PC-9 (cell line): ENCODE data around the gene VAPA. TPM values are rescaled to one million over a fixed set of nuclear protein-coding genes. Genes with fewer than 3 reads are reported as not detected.

Experiments
- BruUV-seq: library from RNA; stranded (reverse); fragments of 400-500 nt; replicated peaks from 2 replicates; lab custom pipeline; 2021; lab: Mats Ljungman, UMichigan
- CTCF ChIA-PET: fragments of 300-600 bp; sonication (Branson Sonifier 250); formaldehyde crosslinking; loops from one replicate; lab custom pipeline; 2022; ENCODE audit warnings: antibody characterized with exemption; lab: Charles Lee
- POLR2A ChIA-PET: fragments of 300-600 bp; sonication (Branson Sonifier 250); formaldehyde crosslinking; loops from one replicate; lab custom pipeline; 2022; ENCODE audit warnings: antibody characterized with exemption; ENCODE audit not compliant: unreplicated experiment; lab: Charles Lee
- DNase-seq, 2 experiments: peaks; one replicate each; pipeline versions ENCODE4 v3.0.0 to v3.0.0-alpha.2; 2015 to 2022; ENCODE audit warnings: mixed read lengths in 1 of 2
- H2AFZ ChIP-seq: fragments of 200-600 bp; sonication (generic); 2 replicates; pipeline ENCODE4 v1.8.1; 2017; ENCODE audit warnings: antibody characterized with exemption
- H3F3A ChIP-seq: fragments of 200-600 bp; sonication (generic); 2 replicates; pipeline ENCODE4 v1.8.1; 2017; ENCODE audit warnings: antibody characterized with exemption, mild to moderate bottlenecking, low read depth; ENCODE audit not compliant: insufficient read depth
- H3K27ac ChIP-seq: fragments of 200-600 bp; sonication (generic); 2 replicates; pipeline ENCODE4 v1.6.1; 2016; ENCODE audit warnings: mixed run types
- H3K27me3 ChIP-seq: fragments of 200-600 bp; sonication (generic); 2 replicates; pipeline ENCODE4 v1.6.1; 2016; ENCODE audit warnings: low read depth, mixed run types; ENCODE audit not compliant: insufficient read depth
- H3K36me3 ChIP-seq: fragments of 200-600 bp; sonication (generic); 2 replicates; pipeline ENCODE4 v1.6.1; 2016; ENCODE audit warnings: low read depth, mixed run types
- H3K4me1 ChIP-seq: fragments of 200-600 bp; sonication (generic); replicated peaks from 2 replicates; pipeline ENCODE4 v1.6.1; 2016; ENCODE audit warnings: mixed run types; ENCODE audit not compliant: insufficient read depth
- H3K4me2 ChIP-seq: fragments of 200-600 bp; sonication (generic); 2 replicates; pipeline ENCODE4 v1.6.1; 2017; ENCODE audit warnings: mixed run types
- H3K4me3 ChIP-seq: fragments of 200-600 bp; sonication (generic); 2 replicates; pipeline ENCODE4 v1.6.1; 2016; ENCODE audit warnings: mixed run types
- H3K79me2 ChIP-seq: fragments of 200-600 bp; sonication (generic); 2 replicates; pipeline ENCODE4 v1.6.1; 2017; ENCODE audit warnings: low read depth, mixed run types
- H3K9me2 ChIP-seq: fragments of 200-600 bp; sonication (generic); 2 replicates; pipeline ENCODE4 v1.8.1; 2017; ENCODE audit warnings: mild to moderate bottlenecking; ENCODE audit not compliant: insufficient read depth
- H3K9me3 ChIP-seq: fragments of 200-600 bp; sonication (generic); 2 replicates; pipeline ENCODE4 v1.8.1; 2016; ENCODE audit warnings: low read depth; ENCODE audit not compliant: insufficient read depth
- H4K20me1 ChIP-seq: fragments of 200-600 bp; sonication (generic); 2 replicates; pipeline ENCODE4 v1.8.1; 2017; ENCODE audit not compliant: insufficient read depth
- EZH2 ChIP-seq: fragments of 200-600 bp; sonication (generic); IDR thresholded peaks from 2 replicates; pipeline ENCODE4 v1.8.0; 2017; ENCODE audit warnings: antibody characterized with exemption, low read depth
- intact Hi-C: fragments of 100-400 bp; cut with micrococcal nuclease; formaldehyde crosslinking; loops from one replicate; pipeline ENCODE4 v1.10.0; 2022; ENCODE audit not compliant: unreplicated experiment
- total RNA-seq: library from RNA; stranded (reverse); gene quantifications from 2 replicates; pipeline ENCODE4 v1.2.3, GENCODE V29; 2021
- TF ChIP-seq, protein P1 (sequence below): fragments of 200-600 bp; sonication (generic); conservative IDR thresholded peaks from 2 replicates; pipeline ENCODE4 v1.6.1; 2017; ENCODE audit warnings: mixed run types, antibody characterized with exemption, mild to moderate bottlenecking, moderate library complexity

Gene VAPA
- total RNA-seq, 1 experiment from 2014 or later = 340 TPM

DNA sequence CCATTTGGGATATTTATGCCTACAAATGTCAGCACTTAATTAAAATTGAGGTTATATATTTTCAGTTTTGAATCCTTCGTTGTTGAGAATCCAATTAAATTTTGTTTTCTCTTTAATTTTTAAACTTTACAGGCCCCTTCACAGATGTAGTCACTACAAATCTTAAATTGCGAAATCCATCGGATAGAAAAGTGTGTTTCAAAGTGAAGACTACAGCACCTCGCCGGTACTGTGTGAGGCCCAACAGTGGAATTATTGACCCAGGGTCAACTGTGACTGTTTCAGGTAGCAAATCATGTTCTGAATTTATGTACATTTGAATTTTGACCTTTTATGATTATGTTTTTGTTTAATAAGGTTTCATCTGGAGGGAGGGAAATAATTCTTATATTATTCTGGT, 17.9 kb downstream of the VAPA start:
- intact Hi-C loops = no loop called here

DNA sequence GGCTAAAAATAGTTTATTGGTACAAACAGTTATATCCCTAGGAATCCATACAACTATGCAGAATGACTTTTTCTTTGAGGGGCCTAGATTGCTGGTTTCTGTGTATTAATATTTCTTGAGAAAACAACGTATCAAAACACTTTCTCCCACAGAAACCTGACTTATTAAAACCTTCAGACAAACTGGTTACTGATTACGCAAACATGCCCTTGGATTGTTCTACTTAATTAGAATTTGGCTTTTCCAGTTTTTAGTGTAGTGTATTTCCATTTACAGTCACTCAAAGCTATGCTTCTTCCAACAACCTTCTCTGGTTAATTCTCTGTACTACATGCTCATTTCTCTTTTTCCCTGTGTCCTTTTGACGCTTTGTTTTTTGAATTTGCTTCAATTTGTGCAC, 20.0 kb downstream of the VAPA start:
- Histone ChIP-seq H3K27ac (peak overlapping the region; percentile 33; the same call in 1 of the 2 replicates), H3K9me2 (no peaks in the 10 kb centered on the region), H4K20me1 (peaks cover 53% of the 10 kb centered on the region), H3F3A (peaks cover 48% of the 10 kb centered on the region), H3K9me3 (no peaks in the 10 kb centered on the region), H3K4me1 (no peaks in the 10 kb centered on the region), H3K4me3 (no peak overlapping the region), H2AFZ (no peak overlapping the region), H3K27me3 (no peaks in the 10 kb centered on the region), H3K36me3 (peaks cover 50% of the 10 kb centered on the region), H3K4me2 (no peak overlapping the region), H3K79me2 (peaks cover 95% of the 10 kb centered on the region)
- intact Hi-C loops = no loop called here
- ChIA-PET POLR2A (no interaction called here), CTCF (no interaction called here)
- no peak for DNase-seq
- BruUV-seq = no TSS peak
- TF ChIP-seq EZH2 = no peak
- TF ChIP-seq, protein P1, sequence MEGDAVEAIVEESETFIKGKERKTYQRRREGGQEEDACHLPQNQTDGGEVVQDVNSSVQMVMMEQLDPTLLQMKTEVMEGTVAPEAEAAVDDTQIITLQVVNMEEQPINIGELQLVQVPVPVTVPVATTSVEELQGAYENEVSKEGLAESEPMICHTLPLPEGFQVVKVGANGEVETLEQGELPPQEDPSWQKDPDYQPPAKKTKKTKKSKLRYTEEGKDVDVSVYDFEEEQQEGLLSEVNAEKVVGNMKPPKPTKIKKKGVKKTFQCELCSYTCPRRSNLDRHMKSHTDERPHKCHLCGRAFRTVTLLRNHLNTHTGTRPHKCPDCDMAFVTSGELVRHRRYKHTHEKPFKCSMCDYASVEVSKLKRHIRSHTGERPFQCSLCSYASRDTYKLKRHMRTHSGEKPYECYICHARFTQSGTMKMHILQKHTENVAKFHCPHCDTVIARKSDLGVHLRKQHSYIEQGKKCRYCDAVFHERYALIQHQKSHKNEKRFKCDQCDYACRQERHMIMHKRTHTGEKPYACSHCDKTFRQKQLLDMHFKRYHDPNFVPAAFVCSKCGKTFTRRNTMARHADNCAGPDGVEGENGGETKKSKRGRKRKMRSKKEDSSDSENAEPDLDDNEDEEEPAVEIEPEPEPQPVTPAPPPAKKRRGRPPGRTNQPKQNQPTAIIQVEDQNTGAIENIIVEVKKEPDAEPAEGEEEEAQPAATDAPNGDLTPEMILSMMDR = no peak

More for the DNA sequence above, 17.9 kb downstream of the VAPA start:
- H3K4me2 ChIP-seq = no peak overlapping the region
- no peaks in the 10 kb centered on the region for H3K9me2 ChIP-seq
- DNase-seq = no peak
- peaks cover 28% of the 10 kb centered on the region for H3K36me3 ChIP-seq
- ChIA-PET POLR2A (no interaction called here), CTCF (no interaction called here)
- H4K20me1 ChIP-seq = peaks cover 75% of the 10 kb centered on the region
- no peak overlapping the region for H3K4me3 ChIP-seq
- no peaks in the 10 kb centered on the region for H3K27me3 ChIP-seq
- H3K79me2 ChIP-seq = peaks cover 97% of the 10 kb centered on the region
- H2AFZ ChIP-seq = no peak overlapping the region
- TF ChIP-seq, protein P1 = no peak
- TF ChIP-seq EZH2 = no peak
- no TSS peak for BruUV-seq
- peak overlapping the region; percentile 15; the same call in 1 of the 2 replicates for H3K27ac ChIP-seq
- H3K4me1 ChIP-seq = peaks cover 13% of the 10 kb centered on the region
- no peaks in the 10 kb centered on the region for H3K9me3 ChIP-seq
- H3F3A ChIP-seq = peaks cover 39% of the 10 kb centered on the region

DNA sequence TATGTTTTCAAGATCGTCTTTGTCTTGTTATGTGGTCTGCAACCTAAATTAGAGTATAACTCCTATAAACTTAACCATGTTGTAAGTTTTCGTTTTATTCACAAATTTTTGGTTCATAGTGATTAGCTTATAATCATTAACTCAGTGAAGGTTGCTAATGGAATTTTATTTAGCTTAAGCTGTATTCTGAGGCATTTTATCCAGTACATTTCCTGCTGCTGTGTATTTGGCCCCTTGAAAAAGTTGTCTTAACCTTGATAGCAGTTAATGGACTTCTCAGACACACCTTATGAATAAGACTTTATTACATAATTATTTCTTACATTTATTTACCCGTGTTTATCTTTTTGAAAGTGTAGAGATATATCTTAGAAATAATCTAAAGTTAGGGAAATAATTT, 20.5 kb downstream of the VAPA start:
- peaks cover 49% of the 10 kb centered on the region for H4K20me1 ChIP-seq
- peaks cover 51% of the 10 kb centered on the region for H3F3A ChIP-seq
- no peaks in the 10 kb centered on the region for H3K4me1 ChIP-seq
- H2AFZ ChIP-seq = no peak overlapping the region
- H3K79me2 ChIP-seq = peaks cover 94% of the 10 kb centered on the region
- intact Hi-C loops = no loop called here
- POLR2A ChIA-PET = no interaction called here
- H3K9me2 ChIP-seq = no peaks in the 10 kb centered on the region
- no peak overlapping the region for H3K4me3 ChIP-seq
- peaks cover 50% of the 10 kb centered on the region for H3K36me3 ChIP-seq
- H3K27ac ChIP-seq = peak overlapping the region; percentile 33; the same call in 1 of the 2 replicates
- DNase-seq = no peak
- CTCF ChIA-PET = no interaction called here
- BruUV-seq = no TSS peak
- no peaks in the 10 kb centered on the region for H3K27me3 ChIP-seq
- no peak overlapping the region for H3K4me2 ChIP-seq
- TF ChIP-seq, protein P1 = no peak
- no peak for TF ChIP-seq EZH2
- no peaks in the 10 kb centered on the region for H3K9me3 ChIP-seq
